Cardiac septum (tissue), 1 donor: ENCODE measurements around the gene PGC. TPM values are rescaled to one million over a fixed set of nuclear protein-coding genes. Genes with fewer than 3 reads are reported as not detected.

ENCODE experiments used
- DNase-seq: peaks from one replicate; pipeline ENCODE4 v3.0.0-alpha.2; 2020; ENCODE audit warnings: low spot score
- intact Hi-C: fragments of 100-400 bp; cut with DNase I; formaldehyde crosslinking; loops from one replicate; pipeline ENCODE4 v1.14.0; 2022
- long read RNA-seq: library from polyadenylated mRNA; unstranded; transcript quantifications from one replicate; pipeline ENCODE4 v2.0.0, GENCODE V29; 2021
- total RNA-seq: library from RNA; stranded (reverse); fragmentation: NEBNext Ultra II Directional; extraction: Animal tissue kit (Norgen Biotek cat#: 25700); gene quantifications from one replicate; pipeline ENCODE4 v1.2.1, GENCODE V29; 2021
- donor health status: DM: no; HTN: no; CAD: no.

Gene PGC
- total RNA-seq, result not detected
- long read RNA-seq, result 0 reads

- intact Hi-C loops, result no loop called here
- DNase-seq, result no peak
Measured at GRCh38 chr6:41747256-41748101, at the start of gene PGC. TSS of gene PGC (minus strand) at chr6:41747397. CDS start at chr6:41747334, 63 bp downstream.

GRCh38 chr6:41796474-41796873 lies 49.3 kb upstream of the PGC start:
- intact Hi-C loops, result no loop called here
- DNase-seq, result no peak

DNA sequence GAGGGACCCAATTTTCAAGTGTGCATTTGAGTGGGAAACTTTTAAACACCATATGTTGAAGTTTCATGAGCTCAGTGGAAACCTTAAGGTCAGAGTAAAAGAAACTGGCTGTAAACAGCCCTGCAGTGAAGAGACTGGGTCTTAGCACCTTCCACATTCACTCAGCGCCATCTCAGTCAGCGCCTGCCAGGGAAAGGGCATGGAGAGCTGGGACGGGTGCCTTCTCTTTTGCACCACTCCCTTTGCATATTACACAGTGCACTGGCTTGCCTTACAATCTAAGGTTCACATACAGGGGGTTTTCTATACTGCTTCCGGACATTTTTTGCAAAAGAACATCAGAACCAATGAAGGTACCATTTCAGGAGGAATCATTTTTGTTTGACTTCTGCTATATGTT lies 44.8 kb upstream of the PGC start:
- intact Hi-C loops, result no loop called here

DNA sequence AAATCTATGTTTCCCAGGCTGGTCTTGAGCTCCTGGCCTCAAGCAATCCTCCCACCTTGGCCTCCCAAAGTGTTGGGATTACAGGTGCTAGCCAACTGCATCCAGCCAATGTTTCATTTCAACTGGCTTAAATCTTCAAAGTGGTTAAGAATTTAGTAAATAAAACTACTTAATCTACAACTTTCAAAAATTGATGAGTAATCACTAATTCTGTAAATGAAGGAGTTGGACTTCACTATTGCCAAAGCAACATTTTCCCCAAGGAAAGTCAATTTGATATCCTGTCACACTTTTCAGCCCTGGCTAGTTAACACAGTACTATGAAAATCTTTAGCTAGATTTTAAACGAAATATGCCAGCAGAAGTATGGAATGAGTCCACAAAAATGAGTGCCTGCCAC lies 44.1 kb upstream of the PGC start:
- no peak for DNase-seq
- intact Hi-C loops, result no loop called here

More for the DNA sequence above, 44.8 kb upstream of the PGC start:
- DNase-seq, result no peak

- intact Hi-C loops, result no loop called here
Measured at GRCh38 chr6:41790045-41790444, 42.8 kb upstream of the PGC start.

GRCh38 chr6:41789390-41789724 lies 42.2 kb upstream of the PGC start:
- intact Hi-C loops, result loop anchor here (5.0 kb wide), 2 partner anchors 108 to 148 kb away; partner anchors contain the start of gene USP49
- DNase-seq, result no peak

More at GRCh38 chr6:41790045-41790444, 42.8 kb upstream of the PGC start:
- no peak for DNase-seq

- intact Hi-C loops, result loop anchor here (1.0 to 5.0 kb wide), 5 partner anchors 110 to 430 kb away; partner anchors contain the start of genes BYSL, MED20, MRPS10 and TAF8
- peak; percentile 98 for DNase-seq
Measured at GRCh38 chr6:41787219-41787917, 40.2 kb upstream of the PGC start, which contains the start of gene TOMM6. TSS of gene TOMM6 (plus strand) at chr6:41787694. CDS start at chr6:41787698, 4 bp downstream.

GRCh38 chr6:41786451-41787218 lies 39.4 kb upstream of the PGC start:
- peak; percentile 95 for DNase-seq
- intact Hi-C loops, result loop anchor here (1.0 to 5.0 kb wide), 5 partner anchors 111 to 431 kb away; partner anchors contain the start of genes BYSL, MED20, MRPS10 and TAF8

DNA sequence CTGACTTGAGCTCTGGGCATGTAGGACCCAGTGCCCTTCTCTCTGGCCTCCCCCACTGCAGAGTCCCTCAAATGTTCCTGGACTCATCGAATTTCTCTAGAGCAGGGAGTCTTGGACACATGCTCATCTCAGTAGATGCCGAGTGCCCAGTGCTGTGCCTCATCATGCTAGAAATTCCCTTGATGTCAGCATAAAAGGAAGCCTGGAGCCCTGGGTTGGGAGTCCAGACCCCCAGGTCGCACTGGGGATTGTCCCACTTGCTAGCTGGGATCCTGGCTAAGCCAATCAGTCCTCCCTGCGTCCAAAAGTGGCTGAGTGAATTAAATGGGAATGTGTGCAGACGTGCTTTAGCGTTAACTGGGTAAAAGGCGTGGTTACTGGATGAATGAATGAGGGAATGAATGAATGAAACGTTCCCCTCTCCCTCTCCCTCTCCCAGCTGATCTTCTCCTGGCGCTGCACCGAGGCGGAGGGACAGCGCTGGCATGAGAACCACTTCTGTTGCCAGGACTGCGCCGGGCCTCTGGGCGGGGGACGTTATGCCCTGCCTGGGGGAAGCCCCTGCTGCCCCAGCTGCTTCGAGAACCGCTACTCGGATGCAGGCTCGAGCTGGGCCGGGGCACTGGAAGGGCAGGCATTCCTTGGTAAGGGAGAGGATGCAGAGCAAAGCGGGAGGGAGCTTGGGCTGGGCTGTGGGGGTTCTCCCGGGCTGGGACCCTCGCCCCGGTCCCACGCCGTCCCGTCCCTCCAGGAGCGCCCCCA lies 38.7 kb upstream of the PGC start:
- no peak for DNase-seq
- intact Hi-C loops, result loop anchor here (5.0 kb wide), 2 partner anchors 111 to 151 kb away; partner anchors contain the start of gene USP49

DNA sequence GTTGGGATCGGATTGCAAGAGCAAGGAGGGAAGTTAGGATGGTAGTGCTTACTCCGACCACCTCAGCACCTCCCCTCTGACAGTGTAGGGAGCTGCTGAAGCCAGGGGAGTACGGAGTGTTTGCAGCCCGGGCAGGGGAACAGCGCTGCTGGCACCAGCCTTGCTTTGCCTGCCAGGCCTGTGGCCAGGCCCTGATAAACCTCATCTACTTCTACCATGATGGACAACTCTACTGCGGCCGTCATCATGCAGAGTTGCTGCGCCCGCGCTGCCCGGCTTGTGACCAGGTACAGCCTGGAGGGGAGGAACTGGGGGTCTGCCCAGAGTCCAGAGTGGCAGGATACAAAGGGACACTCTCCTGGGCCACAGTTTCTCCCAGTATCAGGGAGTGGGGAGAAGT lies 38.1 kb upstream of the PGC start:
- intact Hi-C loops, result loop anchor here (5.0 kb wide), 2 partner anchors 112 to 152 kb away; partner anchors contain the start of gene USP49
- peak; percentile 76 for DNase-seq

- intact Hi-C loops, result loop anchor here (5.0 kb wide), 2 partner anchors 113 to 153 kb away; partner anchors contain the start of gene USP49
- DNase-seq, result peak; percentile 47
Measured at GRCh38 chr6:41784581-41785171, 37.5 kb upstream of the PGC start.

GRCh38 chr6:41783106-41783780 lies 36.0 kb upstream of the PGC start:
- peak; percentile 56 for DNase-seq
- intact Hi-C loops, result no loop called here

DNA sequence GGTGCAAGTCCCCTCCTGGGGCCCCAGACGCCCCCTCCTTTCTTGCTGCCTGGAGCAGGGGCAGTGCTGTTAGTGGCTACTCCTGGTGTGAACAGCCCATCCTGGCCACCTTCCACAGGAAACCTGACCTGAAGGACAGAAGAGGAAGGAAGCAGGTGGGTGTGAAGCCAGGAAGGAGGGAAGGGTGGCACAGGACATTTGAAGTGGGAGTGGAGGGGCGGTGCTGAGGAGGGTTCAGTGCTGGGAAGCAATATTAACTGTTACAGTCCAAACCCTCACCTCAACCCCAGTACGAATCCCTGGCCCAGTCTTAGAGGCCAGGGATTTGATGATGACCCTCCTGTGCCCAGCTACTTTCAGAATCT lies 34.2 kb upstream of the PGC start:
- DNase-seq, result peak; percentile 75
- intact Hi-C loops, result loop anchor here (2.0 kb wide), 1 partner anchor 263 kb away; no protein-coding TSS in a partner anchor

GRCh38 chr6:41780551-41781365 lies 33.6 kb upstream of the PGC start, which contains the start of gene PRICKLE4:
TSS of gene PRICKLE4 (plus strand) at chr6:41780782. CDS start at chr6:41783474, 2,692 bp downstream.
- intact Hi-C loops, result loop anchor here (2.0 kb wide), 1 partner anchor 264 kb away; no protein-coding TSS in a partner anchor

DNA sequence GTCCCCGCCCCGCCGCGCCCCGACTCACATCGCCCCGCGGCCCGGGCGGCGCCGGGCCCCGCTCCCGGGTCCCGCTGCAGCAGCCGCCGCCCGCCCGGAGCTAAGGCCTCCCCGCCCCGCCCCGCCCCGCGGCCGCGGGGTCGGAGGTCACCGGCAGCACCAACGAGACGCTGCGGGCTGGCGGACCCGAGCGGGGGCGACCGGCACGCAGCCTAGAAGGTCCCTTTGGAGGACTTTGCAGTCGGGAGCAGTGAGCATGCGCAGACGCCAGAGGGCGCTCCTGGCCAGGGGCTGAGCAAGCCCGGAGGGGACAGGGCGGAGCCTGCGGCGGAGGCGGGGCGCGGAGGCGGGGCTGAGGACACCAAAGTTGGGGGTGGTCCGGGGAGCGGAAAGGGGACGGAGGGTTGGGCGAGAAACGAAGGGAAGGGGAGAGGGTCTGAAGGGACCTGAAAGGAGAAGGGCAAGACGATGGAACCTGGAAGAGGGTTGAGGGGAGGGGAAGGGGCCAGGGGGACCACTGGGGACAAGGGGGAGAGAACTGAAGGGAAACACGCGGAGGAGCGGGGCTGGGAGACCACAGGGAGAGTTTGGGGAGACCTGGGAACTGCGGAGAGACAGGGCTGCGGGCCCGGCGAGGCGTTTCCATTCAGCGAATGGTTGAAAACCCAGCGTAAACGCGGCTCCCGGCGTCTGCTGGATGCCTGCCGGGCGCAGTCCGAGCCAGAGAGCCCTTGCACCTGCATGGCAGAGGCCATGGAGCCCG lies 32.8 kb upstream of the PGC start, which contains the start of gene FRS3:
Gene FRS3 (minus strand): TSS at position 113 of the 763 bp plus-strand sequence. CDS start 2,913 bp downstream, outside the sequence.
- intact Hi-C loops, result loop anchor here (2.0 to 5.0 kb wide), 5 partner anchors 43 to 413 kb away; partner anchors contain the start of gene TFEB
- peak; percentile 100 for DNase-seq

More at GRCh38 chr6:41780551-41781365, 33.6 kb upstream of the PGC start, which contains the start of gene PRICKLE4:
- DNase-seq, result peak; percentile 85

DNA sequence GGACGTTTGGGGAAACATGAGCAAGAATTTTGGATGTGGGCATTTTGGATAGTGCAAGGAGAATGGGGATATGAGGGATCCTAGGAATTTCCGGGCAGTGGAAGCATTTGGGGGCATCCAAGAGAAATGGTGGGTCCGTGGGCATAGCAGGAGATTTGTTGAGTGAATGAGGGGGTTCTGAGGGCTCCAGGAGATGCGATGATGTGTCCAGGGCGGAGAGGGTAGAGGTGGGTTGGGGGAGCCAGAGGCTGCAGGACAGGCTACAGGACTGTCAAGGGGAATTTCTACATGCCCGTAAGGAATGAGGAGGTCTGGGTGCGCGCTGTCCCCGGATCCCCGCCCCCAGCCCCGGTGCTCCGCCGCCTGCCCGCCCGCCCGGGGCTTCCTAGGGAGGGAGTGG lies 32.1 kb upstream of the PGC start:
- intact Hi-C loops, result loop anchor here (5.0 kb wide), 4 partner anchors 42 to 412 kb away; partner anchors contain the start of gene TFEB
- no peak for DNase-seq
